Osteoblast (primary cell): ENCODE results near the gene CCND3. TPM values are rescaled to one million over a fixed set of nuclear protein-coding genes. Genes with fewer than 3 reads are reported as not detected.
A peak's percentile ranks its signal among the peaks of the same experiment; 100 is the strongest.

Experiments
- DNase-seq: peaks from one replicate; pipeline ENCODE4 v3.0.0; 2011; ENCODE audit warnings: low spot score, mixed read lengths; ENCODE audit not compliant: insufficient read length; ENCODE audit errors: missing footprints
- H2AFZ ChIP-seq: 2 replicates; pipeline ENCODE4 v1.6.0; 2011; ENCODE audit warnings: mild to moderate bottlenecking, low read length
- H3K27ac ChIP-seq: 2 replicates; pipeline ENCODE4 v1.5.1; 2011; ENCODE audit warnings: mild to moderate bottlenecking, low read depth, low read length, moderate library complexity
- H3K27me3 ChIP-seq: 2 replicates; pipeline ENCODE4 v1.6.0; 2012; ENCODE audit warnings: mild to moderate bottlenecking, control low read depth, inconsistent platforms, low read length, moderate library complexity; ENCODE audit not compliant: insufficient read depth
- H3K36me3 ChIP-seq: 2 replicates; pipeline ENCODE4 v1.5.1; 2011; ENCODE audit warnings: mild to moderate bottlenecking, low read length, control low read depth, moderate library complexity; ENCODE audit not compliant: insufficient read depth
- H3K4me1 ChIP-seq: 2 replicates; pipeline ENCODE4 v1.5.1; 2011; ENCODE audit warnings: mild to moderate bottlenecking, low read length, control low read depth, moderate library complexity; ENCODE audit not compliant: insufficient read depth
- H3K4me2 ChIP-seq: 2 replicates; pipeline ENCODE4 v1.6.0; 2011; ENCODE audit warnings: mild to moderate bottlenecking, low read length; ENCODE audit not compliant: insufficient read depth
- H3K4me3 ChIP-seq: fragments of 200-600 bp; sonication (generic); 3 replicates; pipeline ENCODE4 v1.5.1; 2012; ENCODE audit warnings: mild to moderate bottlenecking, low read length, inconsistent platforms; ENCODE audit not compliant: insufficient read depth
- H3K79me2 ChIP-seq: 2 replicates; pipeline ENCODE4 v1.6.0; 2012; ENCODE audit warnings: mild to moderate bottlenecking, low read length, control low read depth, inconsistent platforms; ENCODE audit not compliant: insufficient read depth
- H3K9me3 ChIP-seq: 2 replicates; pipeline ENCODE4 v1.5.1; 2011; ENCODE audit warnings: low read depth, low read length, control low read depth
- H4K20me1 ChIP-seq: 2 replicates; pipeline ENCODE4 v1.6.0; 2012; ENCODE audit warnings: mild to moderate bottlenecking, low read length, control low read depth; ENCODE audit not compliant: insufficient read depth
- total RNA-seq: library from RNA; depleted of rRNA; stranded (reverse); fragments of >200 nt; gene quantifications from 2 replicates; pipeline ENCODE4 v1.2.3, GENCODE V29; 2012
- TF ChIP-seq, protein P1 (sequence below): IDR thresholded peaks from 2 replicates; pipeline ENCODE4 v1.5.1; 2011; ENCODE audit warnings: mild to moderate bottlenecking, low read depth, low read length, moderate library complexity; ENCODE audit errors: extremely low read depth

Gene CCND3
- total RNA-seq, 1 donor, result 21.0 TPM

DNA sequence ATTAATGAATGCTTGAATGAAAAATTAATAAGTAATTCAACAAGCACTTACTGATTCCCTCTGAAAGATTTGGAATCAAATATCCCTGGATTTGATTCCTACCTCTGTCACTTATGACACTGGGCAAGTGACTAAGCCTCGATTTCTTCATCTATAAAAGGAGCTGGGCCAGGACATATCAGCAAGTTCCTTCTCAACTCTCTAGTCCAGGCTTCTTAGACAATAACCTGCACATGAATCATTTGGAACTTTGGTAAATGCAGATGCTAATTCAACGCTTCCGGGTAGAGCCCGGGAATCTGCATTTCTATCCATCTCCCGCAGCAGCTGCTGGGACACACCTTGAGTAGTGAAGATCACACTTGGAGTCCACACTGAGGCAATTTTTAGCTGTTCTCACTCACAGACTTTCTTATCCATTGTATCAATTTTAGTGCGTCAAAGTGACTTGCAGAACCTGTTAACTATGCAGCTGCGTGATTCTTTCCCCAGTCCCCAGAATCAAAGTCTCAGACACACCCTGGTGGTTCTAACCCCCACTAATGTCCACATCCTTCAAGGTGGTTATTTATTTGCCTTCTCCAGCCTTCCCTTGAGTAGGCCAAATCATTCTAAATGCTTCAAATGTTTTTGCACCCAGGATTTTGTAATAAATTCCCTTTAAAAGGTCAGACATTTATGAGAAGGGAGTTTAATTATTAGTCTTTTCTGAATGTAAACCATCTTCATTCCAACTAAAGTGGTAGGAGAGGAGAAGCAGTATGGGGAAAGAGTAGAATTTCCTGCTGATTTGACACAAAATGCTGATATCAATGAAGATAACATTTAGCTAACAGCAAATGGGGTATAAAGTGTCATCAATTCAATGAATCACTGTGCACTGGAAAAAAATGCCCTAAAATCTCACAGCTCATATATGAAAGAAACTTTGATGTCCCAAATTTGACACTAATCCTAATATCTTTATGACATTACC lies 26.0 kb upstream of the CCND3 start:
- peak overlapping the region; percentile 28 for H3K27ac ChIP-seq
- H4K20me1 ChIP-seq, result no peaks in the 10 kb centered on the region
- H3K4me2 ChIP-seq, result no peak overlapping the region
- H3K27me3 ChIP-seq, result no peaks in the 10 kb centered on the region
- no peaks in the 10 kb centered on the region for H3K79me2 ChIP-seq
- DNase-seq, result peak; percentile 88
- H3K4me1 ChIP-seq, result peaks cover 23% of the 10 kb centered on the region
- TF ChIP-seq, protein P1, sequence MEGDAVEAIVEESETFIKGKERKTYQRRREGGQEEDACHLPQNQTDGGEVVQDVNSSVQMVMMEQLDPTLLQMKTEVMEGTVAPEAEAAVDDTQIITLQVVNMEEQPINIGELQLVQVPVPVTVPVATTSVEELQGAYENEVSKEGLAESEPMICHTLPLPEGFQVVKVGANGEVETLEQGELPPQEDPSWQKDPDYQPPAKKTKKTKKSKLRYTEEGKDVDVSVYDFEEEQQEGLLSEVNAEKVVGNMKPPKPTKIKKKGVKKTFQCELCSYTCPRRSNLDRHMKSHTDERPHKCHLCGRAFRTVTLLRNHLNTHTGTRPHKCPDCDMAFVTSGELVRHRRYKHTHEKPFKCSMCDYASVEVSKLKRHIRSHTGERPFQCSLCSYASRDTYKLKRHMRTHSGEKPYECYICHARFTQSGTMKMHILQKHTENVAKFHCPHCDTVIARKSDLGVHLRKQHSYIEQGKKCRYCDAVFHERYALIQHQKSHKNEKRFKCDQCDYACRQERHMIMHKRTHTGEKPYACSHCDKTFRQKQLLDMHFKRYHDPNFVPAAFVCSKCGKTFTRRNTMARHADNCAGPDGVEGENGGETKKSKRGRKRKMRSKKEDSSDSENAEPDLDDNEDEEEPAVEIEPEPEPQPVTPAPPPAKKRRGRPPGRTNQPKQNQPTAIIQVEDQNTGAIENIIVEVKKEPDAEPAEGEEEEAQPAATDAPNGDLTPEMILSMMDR, result no peak
- no peak overlapping the region for H2AFZ ChIP-seq
- no peaks in the 10 kb centered on the region for H3K9me3 ChIP-seq
- H3K36me3 ChIP-seq, result no peaks in the 10 kb centered on the region
- H3K4me3 ChIP-seq, result no peak overlapping the region

DNA sequence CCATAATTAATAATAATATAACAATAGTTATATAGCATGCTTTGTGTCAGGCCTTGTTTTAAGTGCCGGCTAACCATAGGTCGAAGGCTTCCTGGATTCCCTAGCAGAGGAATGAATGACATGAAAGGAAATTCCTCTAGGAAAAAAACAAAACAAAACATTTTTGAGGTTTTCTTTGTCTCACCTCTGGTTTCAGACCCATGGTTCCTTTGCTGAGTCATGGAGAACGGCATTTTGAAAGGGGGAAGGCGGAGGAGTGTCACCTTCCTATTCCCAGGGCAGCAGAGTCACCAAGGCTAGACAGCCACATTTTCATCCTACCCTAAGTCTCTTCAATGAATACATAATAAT lies 25.3 kb upstream of the CCND3 start:
- TF ChIP-seq, protein P1, result no peak
- no peaks in the 10 kb centered on the region for H3K9me3 ChIP-seq
- no peak overlapping the region for H3K4me2 ChIP-seq
- DNase-seq, result no peak
- no peak overlapping the region for H3K4me3 ChIP-seq
- H3K79me2 ChIP-seq, result no peaks in the 10 kb centered on the region
- no peaks in the 10 kb centered on the region for H3K27me3 ChIP-seq
- H3K27ac ChIP-seq, result peak overlapping the region; percentile 38
- no peak overlapping the region for H2AFZ ChIP-seq
- H3K4me1 ChIP-seq, result peaks cover 23% of the 10 kb centered on the region
- H3K36me3 ChIP-seq, result no peaks in the 10 kb centered on the region
- H4K20me1 ChIP-seq, result no peaks in the 10 kb centered on the region

DNA sequence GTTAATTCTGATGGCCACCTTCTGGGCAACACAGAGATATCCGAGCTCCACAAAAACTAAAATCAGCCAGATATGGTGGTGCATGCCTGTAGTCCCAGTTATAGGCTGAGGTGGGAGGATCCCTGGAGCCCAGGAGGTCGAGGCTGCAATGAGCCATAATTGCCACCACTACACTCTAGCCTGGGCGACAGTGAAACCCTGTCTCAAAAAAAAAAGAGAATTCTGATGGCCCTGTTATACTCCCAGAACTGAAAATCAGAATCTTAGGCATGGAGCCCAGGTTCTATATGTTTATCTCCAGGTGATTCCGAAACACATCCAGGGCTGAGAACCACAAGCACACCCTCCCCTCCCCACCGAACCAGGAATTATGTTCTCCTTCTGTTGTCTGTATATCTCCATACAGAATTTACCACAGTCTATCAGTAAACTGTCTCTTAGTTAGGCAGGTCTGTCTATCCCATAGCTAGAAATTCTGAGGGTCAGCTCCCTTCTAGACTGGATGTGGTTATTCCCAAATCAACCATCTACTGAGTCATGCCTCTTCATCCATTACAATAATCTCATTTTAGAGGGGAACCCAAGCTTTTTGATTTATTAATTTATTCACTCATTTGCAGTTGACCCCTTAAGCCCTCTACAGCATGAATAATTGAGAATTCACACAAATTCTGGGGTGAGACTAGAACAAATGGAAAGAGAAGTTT lies 24.8 kb upstream of the CCND3 start:
- Histone ChIP-seq H3K79me2 (no peaks in the 10 kb centered on the region), H4K20me1 (no peaks in the 10 kb centered on the region), H3K4me1 (peaks cover 23% of the 10 kb centered on the region), H3K36me3 (no peaks in the 10 kb centered on the region), H3K9me3 (no peaks in the 10 kb centered on the region), H3K27me3 (no peaks in the 10 kb centered on the region), H3K27ac (peak overlapping the region; percentile 38), H2AFZ (no peak overlapping the region), H3K4me2 (no peak overlapping the region), H3K4me3 (no peak overlapping the region)
- TF ChIP-seq, protein P1, result no peak
- no peak for DNase-seq
